CD14-positive monocyte (primary cell): Measurements from ENCODE around the gene KCTD2. TPM values are rescaled to one million over a fixed set of nuclear protein-coding genes. Genes with fewer than 3 reads are reported as not detected.
A peak's percentile ranks its signal among the peaks of the same experiment; 100 is the strongest.

Source experiments
- DNase-seq, 3 donors: peaks; one replicate each; pipeline ENCODE4 v3.0.0-alpha.2; 2011 to 2022
- H2AFZ ChIP-seq: 2 replicates; pipeline ENCODE4 v1.6.0; 2012; ENCODE audit warnings: mild to moderate bottlenecking, low read depth, low read length, inconsistent platforms; ENCODE audit not compliant: insufficient read depth, poor library complexity, severe bottlenecking
- H3K27ac ChIP-seq, 2 donors: 1 replicate in 1 of 2; 2 replicates in 1 of 2; pipeline ENCODE4 v1.5.1; 2012 to 2013; ENCODE audit warnings: low read length in 2 of 2, control low read depth in 1 of 2, inconsistent platforms in 1 of 2, low read depth in 1 of 2, mild to moderate bottlenecking in 1 of 2
- H3K27me3 ChIP-seq, 2 donors: one replicate each; pipeline versions ENCODE4 v1.6.0 to v1.6.1; 2011 to 2013; ENCODE audit warnings: low read length in 2 of 2; ENCODE audit not compliant: control insufficient read depth in 2 of 2, insufficient read depth in 2 of 2
- H3K36me3 ChIP-seq, 2 donors: replicated peaks in 1 of 2; 1 replicate in 1 of 2; 2 replicates in 1 of 2; pipeline versions ENCODE4 v1.5.1 to v1.6.1; 2012 to 2013; ENCODE audit warnings: low read length in 2 of 2, control low read depth in 1 of 2, inconsistent platforms in 1 of 2, mild to moderate bottlenecking in 1 of 2; ENCODE audit not compliant: insufficient read depth in 2 of 2, control insufficient read depth in 1 of 2
- H3K4me1 ChIP-seq, 2 donors: 1 replicate in 1 of 2; 2 replicates in 1 of 2; pipeline versions ENCODE4 v1.5.1 to v1.6.1; 2012 to 2013; ENCODE audit warnings: low read length in 2 of 2, control low read depth in 1 of 2, inconsistent platforms in 1 of 2, mild to moderate bottlenecking in 1 of 2, moderate library complexity in 1 of 2; ENCODE audit not compliant: insufficient read depth in 2 of 2, control insufficient read depth in 1 of 2
- H3K4me2 ChIP-seq: replicated peaks from 2 replicates; pipeline ENCODE3; 2012; ENCODE audit warnings: low read length, moderate library complexity, mild to moderate bottlenecking; ENCODE audit not compliant: poor library complexity, severe bottlenecking; ENCODE audit errors: extremely low read depth
- H3K4me3 ChIP-seq, 3 experiments: fragments of 200-600 bp in 1 of 3; sonication (generic) in 1 of 3; replicated peaks in 1 of 3; 1 replicate in 2 of 3; 2 replicates in 1 of 3; pipeline ENCODE4 v1.5.1; 2011 to 2013; ENCODE audit warnings: low read length in 3 of 3, mild to moderate bottlenecking in 3 of 3, control low read depth in 2 of 3, low read depth in 2 of 3, inconsistent platforms in 1 of 3, moderate library complexity in 1 of 3
- H3K79me2 ChIP-seq: 2 replicates; pipeline ENCODE4 v1.6.0; 2012; ENCODE audit warnings: mild to moderate bottlenecking, control low read depth, inconsistent platforms, low read length, moderate library complexity; ENCODE audit not compliant: insufficient read depth
- H3K9ac ChIP-seq: 2 replicates; pipeline ENCODE4 v1.6.0; 2017; ENCODE audit warnings: low read length, mild to moderate bottlenecking; ENCODE audit not compliant: insufficient read depth, poor library complexity, severe bottlenecking
- H3K9me3 ChIP-seq, 2 donors: replicated peaks in 1 of 2; 1 replicate in 1 of 2; 2 replicates in 1 of 2; pipeline versions ENCODE4 v1.5.1 to v1.6.1; 2012 to 2013; ENCODE audit warnings: low read length in 2 of 2, control low read depth in 1 of 2; ENCODE audit not compliant: control insufficient read depth in 1 of 2, insufficient read depth in 1 of 2
- H4K20me1 ChIP-seq: 2 replicates; pipeline ENCODE4 v1.6.0; 2012; ENCODE audit warnings: mild to moderate bottlenecking, low read length, control low read depth, moderate library complexity; ENCODE audit not compliant: insufficient read depth
- H3K27ac Mint-ChIP-seq, 7 donors: one replicate each; pipeline ENCODE4 v1.8.0; 2020; ENCODE audit warnings: mild to moderate bottlenecking in 7 of 7, mixed read lengths in 7 of 7, moderate library complexity in 6 of 7, inconsistent platforms in 2 of 7
- H3K27me3 Mint-ChIP-seq, 3 donors: one replicate each; pipeline ENCODE4 v1.8.0; 2021 to 2022; ENCODE audit warnings: low read depth in 3 of 3, mild to moderate bottlenecking in 3 of 3, mixed read lengths in 3 of 3, moderate library complexity in 3 of 3, inconsistent platforms in 1 of 3
- H3K36me3 Mint-ChIP-seq, 2 donors: one replicate each; pipeline ENCODE4 v1.8.0; 2020; ENCODE audit warnings: mixed read lengths in 2 of 2, inconsistent platforms in 1 of 2, mild to moderate bottlenecking in 1 of 2
- H3K4me1 Mint-ChIP-seq: one replicate; pipeline ENCODE4 v1.8.0; 2020; ENCODE audit warnings: mild to moderate bottlenecking, mixed read lengths
- H3K4me3 Mint-ChIP-seq, 2 donors: one replicate each; pipeline ENCODE4 v1.8.0; 2020; ENCODE audit warnings: mild to moderate bottlenecking in 2 of 2, mixed read lengths in 2 of 2, moderate library complexity in 1 of 2
- H3K9me3 Mint-ChIP-seq, 7 donors: one replicate each; pipeline ENCODE4 v1.8.0; 2020 to 2022; ENCODE audit warnings: mixed read lengths in 7 of 7, mild to moderate bottlenecking in 6 of 7, moderate library complexity in 6 of 7, inconsistent platforms in 2 of 7
- WGBS: methylation state at CpG from one replicate; pipeline ENCODE4 v1.1.5; 2013; ENCODE audit warnings: missing lambda C conversion rate; ENCODE audit not compliant: insufficient coverage; 5-methylcytosine and 5-hydroxymethylcytosine counted together
- intact Hi-C, 2 donors: fragments of 100-400 bp; cut with micrococcal nuclease; formaldehyde crosslinking; loops; one replicate each; pipeline versions ENCODE4 v1.15.0 to v1.15.1; 2023
- polyA plus RNA-seq, 3 donors: library from polyadenylated mRNA; depleted of rRNA in 1 of 3; unstranded in 2 of 3; stranded (reverse) in 1 of 3; fragments of 300-500 nt in 2 of 3; fragments of >200 nt in 1 of 3; fragmentation: Illumina TruSeq in 2 of 3; gene quantifications; 1 replicate in 2 of 3; 2 replicates in 1 of 3; pipeline ENCODE4 v1.2.3, GENCODE V29; 2012 to 2021
- TF ChIP-seq, protein P1 (sequence below): fragments of 200-600 bp; IDR thresholded peaks from one replicate; pipeline ENCODE4 v1.8.0; 2022; ENCODE audit warnings: antibody characterized with exemption, mild to moderate bottlenecking

KCTD2 gene
- polyA plus RNA-seq, 3 donors: 2.8 to 17.0 (median 2.9) TPM

DNA sequence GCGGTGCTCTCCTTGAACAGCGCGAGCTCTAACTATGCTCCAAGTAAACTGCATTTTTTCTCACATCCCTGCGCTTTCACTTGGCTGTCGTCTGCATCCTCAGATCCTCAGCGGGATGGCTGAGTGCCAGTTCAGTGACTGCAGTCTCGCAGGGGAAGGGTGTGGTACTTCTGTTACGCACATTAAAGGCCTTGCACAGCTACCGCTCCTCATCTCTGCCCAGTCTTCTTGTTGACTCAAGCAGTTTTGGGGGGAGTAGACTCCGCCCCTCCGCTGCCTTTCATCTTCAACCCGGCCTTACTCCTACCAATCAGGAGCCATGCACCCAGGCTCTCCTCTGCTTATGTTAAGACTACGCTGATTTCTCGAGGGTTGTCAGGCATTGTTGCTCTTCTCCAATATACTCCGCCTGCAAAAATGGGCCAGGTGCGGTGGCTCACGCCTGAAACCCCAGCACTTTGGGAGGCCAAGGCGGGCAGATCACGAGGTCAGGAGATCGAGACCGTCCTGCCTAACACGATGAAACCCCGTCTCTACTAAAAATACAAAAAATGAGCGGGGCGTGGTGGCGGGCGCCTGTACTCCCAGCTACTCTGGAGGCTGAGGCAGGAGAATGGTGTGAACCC, 10.3 kb upstream of the KCTD2 start:
- intact Hi-C loops: loop anchor here in 1 of 2 donors (10.0 kb wide), 2 partner anchors 52 to 228 kb away; partner anchors contain the start of genes CDR2L, GGA3 and MRPS7
- TF ChIP-seq, protein P1, sequence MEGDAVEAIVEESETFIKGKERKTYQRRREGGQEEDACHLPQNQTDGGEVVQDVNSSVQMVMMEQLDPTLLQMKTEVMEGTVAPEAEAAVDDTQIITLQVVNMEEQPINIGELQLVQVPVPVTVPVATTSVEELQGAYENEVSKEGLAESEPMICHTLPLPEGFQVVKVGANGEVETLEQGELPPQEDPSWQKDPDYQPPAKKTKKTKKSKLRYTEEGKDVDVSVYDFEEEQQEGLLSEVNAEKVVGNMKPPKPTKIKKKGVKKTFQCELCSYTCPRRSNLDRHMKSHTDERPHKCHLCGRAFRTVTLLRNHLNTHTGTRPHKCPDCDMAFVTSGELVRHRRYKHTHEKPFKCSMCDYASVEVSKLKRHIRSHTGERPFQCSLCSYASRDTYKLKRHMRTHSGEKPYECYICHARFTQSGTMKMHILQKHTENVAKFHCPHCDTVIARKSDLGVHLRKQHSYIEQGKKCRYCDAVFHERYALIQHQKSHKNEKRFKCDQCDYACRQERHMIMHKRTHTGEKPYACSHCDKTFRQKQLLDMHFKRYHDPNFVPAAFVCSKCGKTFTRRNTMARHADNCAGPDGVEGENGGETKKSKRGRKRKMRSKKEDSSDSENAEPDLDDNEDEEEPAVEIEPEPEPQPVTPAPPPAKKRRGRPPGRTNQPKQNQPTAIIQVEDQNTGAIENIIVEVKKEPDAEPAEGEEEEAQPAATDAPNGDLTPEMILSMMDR: no peak
- Histone ChIP-seq H2AFZ (no peak overlapping the region), H3K27ac (no peak overlapping the region), H3K4me2 (no peak overlapping the region), H3K36me3 (peaks cover 34 to 38% of the 10 kb centered on the region in 2 donors), H3K79me2 (no peaks in the 10 kb centered on the region), H3K9me3 (no peaks in the 10 kb centered on the region), H3K27me3 (peaks cover 5 to 22% of the 10 kb centered on the region in 2 donors), H3K4me3 (no peak overlapping the region), H4K20me1 (no peaks in the 10 kb centered on the region), H3K4me1 (peaks cover 42 to 55% of the 10 kb centered on the region in 2 donors), H3K9ac (no peak overlapping the region)
- Mint-ChIP-seq H3K36me3 (peaks cover 37 to 41% of the 10 kb centered on the region in 2 donors), H3K9me3 (peaks cover 0 to 10% (median 3%) of the 10 kb centered on the region in 7 donors), H3K4me3 (peak overlapping the region; percentile 36 to 65), H3K27me3 (peaks cover 29 to 36% (median 31%) of the 10 kb centered on the region in 3 donors), H3K27ac (peak overlapping the region in 5 of 7 donors; percentile 7 to 83 (median 48)), H3K4me1 (peaks cover 50% of the 10 kb centered on the region)
- peak; percentile 51 to 71 (median 69) for DNase-seq
- WGBS: 64% methylated on average over 22 of the region's 27 CpGs

DNA sequence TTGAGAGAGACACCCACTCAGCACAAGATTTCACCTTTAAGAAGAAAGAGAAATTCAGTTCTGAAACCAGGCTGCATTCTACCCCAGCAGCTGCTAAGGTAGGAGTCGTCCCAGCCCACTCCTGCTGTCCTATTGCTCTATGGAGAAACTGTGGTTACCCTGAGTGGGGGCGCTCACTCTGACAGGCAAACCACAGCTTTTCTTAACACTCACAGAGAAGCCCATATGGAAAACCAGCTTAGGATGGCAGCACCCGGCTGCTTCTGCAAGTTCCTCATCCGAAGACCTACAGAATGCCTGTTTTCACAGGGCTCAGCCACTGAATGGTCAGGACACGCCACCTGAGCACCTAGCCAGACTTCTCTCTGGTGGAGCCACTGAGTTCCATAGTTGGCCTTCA, 7.8 kb upstream of the KCTD2 start:
- intact Hi-C loops: loop anchor here in 1 of 2 donors (10.0 kb wide), 2 partner anchors 54 to 226 kb away; partner anchors contain the start of genes CDR2L, GGA3 and MRPS7
- WGBS: 0% methylated on average over 1 of the region's 5 CpGs
- H3K9me3 Mint-ChIP-seq: peaks cover 0 to 4% (median 0%) of the 10 kb centered on the region in 7 donors
- Histone ChIP-seq H3K4me2 (no peak overlapping the region), H2AFZ (no peak overlapping the region), H3K4me1 (peaks cover 19 to 31% of the 10 kb centered on the region in 2 donors), H3K79me2 (peaks cover 6% of the 10 kb centered on the region), H3K27me3 (peaks cover 0 to 1% of the 10 kb centered on the region in 2 donors), H3K9ac (no peak overlapping the region), H4K20me1 (peaks cover 8% of the 10 kb centered on the region), H3K36me3 (peaks cover 37 to 44% of the 10 kb centered on the region in 2 donors), H3K27ac (no peak overlapping the region), H3K4me3 (no peak overlapping the region), H3K9me3 (no peaks in the 10 kb centered on the region)
- H3K4me3 Mint-ChIP-seq: no peak overlapping the region
- H3K27ac Mint-ChIP-seq: no peak overlapping the region
- no peak for DNase-seq
- peaks cover 42 to 47% of the 10 kb centered on the region in 2 donors for H3K36me3 Mint-ChIP-seq
- TF ChIP-seq, protein P1: no peak
- peaks cover 28% of the 10 kb centered on the region for H3K4me1 Mint-ChIP-seq
- peaks cover 9 to 13% (median 10%) of the 10 kb centered on the region in 3 donors for H3K27me3 Mint-ChIP-seq
